HG02852 (cell line): Measurements from ENCODE around the gene NFIX.

Source experiments
- ATAC-seq: cut with Tn5 transposase; IDR thresholded peaks from one replicate; pipeline ENCODE4 v1.9.1; 2021; ENCODE audit warnings: mild to moderate bottlenecking, moderate library complexity; ENCODE audit not compliant: unreplicated experiment

Gene NFIX

DNA sequence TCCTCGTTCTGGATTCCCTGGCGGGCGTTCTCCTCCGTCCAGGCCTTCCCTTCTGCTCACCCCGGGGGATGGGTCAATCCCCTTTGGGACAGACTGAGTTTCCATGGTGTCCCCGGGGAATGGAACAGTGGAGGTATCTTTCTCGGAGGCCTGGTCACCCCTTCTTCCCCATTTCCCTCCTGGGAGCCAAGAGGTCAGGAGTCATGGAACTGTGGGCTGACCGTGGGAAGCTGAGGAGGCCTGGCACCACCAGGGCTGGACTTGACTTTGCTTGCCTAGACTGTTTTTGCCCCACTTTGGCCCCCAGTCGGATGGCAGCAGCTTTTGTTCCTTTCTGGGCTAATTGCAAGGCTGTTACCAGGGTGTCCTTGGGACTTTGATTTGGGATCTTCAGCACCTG is 124.8 kb downstream of the NFIX start:
- no peak for ATAC-seq

DNA sequence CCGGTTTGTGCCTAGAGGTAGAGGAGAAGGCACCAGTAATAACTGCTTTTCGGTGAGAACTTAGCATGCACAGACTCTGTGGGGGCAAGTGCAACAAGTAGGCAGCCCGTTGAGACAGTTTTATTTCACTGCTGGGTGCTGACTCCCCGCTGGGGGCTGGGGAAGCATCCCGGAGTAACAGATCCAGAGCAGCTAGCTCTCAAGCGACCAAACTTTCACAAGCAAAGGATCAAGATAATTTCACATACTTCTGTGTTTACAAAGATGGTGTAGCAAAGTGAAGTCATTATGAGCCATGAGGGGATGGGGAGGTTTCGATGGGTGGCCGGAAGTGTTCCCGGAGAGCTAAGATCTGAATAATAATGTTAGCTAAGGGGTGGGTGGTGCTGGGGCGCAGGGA is 125.5 kb downstream of the NFIX start:
- ATAC-seq: no peak

DNA sequence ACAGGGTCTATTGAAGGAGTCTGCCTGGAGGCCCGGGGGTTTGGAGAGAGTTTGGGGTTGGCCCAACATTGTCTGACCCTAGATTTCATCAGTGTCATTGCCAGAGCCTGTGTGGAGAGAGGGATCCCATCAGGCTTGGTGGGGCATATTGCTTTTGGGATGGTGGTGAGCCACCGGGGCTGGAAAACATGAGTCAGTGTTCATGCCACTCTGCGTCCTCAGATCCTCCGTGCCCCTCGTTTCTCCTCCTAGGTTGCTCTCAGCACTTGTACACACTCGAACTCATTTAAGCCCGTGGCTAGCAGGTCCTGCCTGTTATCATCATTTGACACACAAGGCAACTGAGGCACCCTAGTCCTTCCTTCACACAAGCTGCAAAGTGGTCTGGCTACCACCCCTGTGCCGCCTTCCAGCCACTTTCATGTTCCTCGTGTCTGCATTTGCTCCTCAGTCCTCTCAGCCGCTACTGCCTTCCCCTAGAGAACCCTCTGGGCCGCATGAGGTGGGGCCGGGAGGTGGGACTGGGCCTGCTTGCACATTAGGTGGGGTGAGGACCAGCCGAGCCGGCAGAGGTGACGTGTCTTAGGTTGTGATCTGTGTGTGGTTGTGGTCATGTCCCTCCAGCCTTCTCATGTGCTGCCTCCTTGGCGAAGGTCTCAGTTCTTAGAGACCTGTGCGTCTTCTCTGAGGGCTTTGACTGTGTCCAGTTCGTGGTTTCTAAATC is 126.4 kb downstream of the NFIX start:
- ATAC-seq: no peak

DNA sequence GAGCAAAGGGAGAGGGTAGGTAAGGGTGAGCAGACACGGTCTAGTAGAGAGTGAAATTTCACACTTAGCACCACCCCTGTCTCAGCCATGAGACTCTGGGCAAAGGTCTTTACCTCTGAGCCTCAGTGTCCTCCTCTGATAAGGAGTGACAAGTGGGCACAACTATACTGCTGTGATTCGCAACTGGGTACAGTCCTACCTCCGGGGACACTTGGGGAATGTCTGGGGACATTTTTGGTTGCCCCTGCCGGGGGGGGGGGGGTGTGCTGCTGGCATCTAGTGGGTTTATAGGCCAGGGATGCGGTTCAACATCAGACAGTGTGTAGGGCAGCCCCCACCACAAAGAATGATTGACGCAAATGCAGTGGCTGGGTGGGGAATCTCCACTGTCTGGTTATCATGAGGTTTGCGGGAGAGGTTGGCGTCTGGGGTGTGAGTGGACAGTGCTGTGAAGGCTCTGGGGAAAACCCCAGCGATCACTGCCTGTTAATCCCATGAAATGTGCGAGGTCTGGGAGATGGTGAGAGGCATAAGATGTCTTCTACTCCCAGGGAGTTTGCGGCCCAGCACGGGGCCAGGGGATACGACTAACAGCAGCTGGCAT is 127.1 kb downstream of the NFIX start:
- no peak for ATAC-seq

DNA sequence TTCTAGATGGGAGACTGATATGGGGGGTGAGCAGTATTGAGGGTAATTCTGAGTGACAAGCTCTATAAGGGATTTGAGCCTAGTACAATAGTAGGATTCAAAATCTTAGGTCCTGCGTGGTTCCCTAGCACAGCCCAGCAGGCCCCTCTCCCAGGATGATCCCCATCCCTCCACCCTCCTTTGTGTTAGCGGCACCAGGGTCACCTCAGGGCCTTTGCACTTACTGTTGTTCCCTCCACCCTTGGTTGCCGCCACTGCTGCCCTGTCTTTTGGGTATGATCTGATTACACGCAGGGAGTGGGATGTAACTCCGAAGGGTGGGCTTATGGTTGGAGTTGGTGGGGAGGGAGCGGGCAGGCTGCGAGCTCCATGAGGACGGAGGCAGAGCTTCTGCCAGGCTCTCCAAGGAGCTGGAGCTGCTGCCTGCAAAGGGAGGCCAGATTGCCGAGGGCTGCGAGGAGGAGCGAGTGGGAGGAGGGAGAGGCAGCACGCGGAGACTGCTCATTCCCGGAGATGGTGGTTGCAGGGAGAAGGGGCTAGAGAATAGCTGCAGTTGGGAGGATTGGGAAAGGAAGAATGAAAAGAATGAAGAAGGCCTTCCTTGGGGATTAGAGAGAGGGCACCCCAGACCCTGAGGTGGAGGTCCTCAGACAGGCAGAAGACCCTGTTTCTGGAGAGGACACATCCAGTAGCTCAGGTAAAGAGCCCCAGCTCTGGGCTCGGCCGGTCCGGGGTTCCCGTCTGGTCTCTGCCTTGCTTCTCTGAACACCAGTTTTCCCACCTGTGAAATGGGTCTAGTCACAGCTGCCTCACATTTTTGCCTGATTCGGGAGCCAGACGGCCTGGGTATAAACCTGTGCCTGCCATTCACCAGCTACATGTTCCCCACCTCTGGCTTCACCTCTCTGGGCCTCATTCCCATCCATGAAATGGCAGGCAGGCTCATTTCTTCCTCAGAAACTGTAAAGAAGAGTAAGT is 128.0 kb downstream of the NFIX start:
- no peak for ATAC-seq

DNA sequence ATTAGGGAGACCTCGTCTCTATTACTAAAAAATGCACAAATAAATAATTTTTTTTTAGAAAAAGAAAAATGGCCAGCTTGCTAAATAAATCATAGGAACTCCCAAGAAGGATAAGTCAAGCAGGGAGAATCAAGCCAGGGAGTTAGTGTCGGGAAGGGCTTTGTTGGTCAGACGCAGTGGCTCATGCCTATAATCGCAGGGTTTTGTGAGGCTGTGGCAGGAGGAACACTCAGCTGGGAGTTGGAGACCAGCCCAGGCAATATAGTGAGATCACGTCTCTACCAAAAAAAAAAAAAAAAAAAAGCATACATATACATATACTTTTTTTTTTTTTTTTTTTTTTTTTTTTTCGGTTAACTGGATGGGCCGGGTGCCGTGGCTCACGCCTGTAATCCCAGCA is 131.8 kb downstream of the NFIX start:
- ATAC-seq: no peak

DNA sequence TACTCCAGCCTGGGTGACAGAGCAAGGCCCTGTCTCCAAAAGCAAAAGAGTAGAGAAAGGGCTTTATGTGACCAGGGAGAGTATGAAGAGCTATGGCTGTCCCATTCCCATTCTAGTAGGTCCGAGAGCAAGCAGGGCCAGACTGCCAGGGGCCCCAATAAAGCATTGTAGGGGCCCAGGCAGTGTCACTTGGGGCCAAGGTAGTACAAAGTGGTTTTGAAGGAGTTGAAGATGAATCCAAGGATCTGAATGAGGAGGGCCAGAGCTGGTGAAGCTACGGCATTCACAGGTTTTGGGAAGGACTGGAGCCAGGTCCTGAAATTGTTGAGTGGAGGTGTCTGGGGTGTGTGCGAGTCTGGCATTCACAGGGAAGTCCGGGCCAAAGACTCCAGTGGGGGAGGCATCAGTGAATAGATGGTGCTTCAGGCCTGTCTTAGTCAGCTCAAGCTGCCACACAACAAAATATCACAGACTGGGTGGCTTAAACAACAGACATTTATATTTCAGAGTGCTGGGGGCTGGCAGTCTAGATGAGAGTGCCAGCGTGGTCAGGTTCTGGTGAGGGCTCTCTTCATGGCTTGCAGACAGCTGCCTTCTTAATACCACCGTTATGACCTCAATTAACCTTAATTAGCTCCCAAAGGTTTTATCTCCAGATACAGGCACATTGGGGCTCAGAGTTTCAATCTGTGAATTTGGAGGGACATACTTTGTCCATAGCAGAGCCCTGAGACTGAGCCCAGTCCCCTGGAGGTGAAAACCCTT is 132.7 kb downstream of the NFIX start:
- ATAC-seq: no peak

DNA sequence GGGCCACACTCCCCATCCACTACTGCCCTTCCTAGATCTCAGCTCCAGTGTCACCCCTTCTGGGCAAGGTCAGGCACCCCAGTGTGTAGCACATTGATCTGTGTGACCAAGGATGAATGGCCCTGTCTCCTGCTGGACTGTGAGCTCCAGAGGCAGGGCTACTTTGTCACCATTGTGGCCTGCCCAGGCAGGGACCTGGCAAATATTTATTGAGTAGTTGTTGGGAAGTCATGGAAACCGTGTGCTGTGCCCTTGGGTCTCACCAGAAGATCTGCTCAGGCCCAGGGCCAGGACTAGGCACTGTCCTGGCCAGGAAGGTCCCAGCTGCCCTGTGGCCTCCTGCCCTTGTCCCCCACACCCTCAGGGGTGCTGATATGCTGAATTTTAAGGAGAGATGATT is 133.3 kb downstream of the NFIX start:
- ATAC-seq: no peak

DNA sequence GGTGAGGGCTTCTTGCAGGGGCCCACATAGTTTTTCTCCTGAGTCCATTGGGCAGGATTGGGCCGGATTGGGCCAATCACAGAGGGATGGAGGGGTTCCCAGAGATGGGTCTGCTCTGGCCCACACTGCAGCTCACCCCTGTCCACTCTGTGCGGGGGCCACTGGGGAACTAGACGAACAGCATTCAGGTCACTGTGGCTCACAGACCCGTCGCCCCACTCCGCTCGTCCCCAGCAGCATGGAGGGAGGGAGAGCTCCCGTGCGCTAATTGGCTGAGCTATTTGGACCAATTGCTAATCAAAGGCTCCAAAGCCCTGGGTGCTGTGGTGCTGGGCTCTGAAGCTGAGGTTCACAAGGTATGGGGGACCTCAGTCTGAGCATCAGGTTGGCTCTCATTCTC is 134.1 kb downstream of the NFIX start:
- no peak for ATAC-seq

DNA sequence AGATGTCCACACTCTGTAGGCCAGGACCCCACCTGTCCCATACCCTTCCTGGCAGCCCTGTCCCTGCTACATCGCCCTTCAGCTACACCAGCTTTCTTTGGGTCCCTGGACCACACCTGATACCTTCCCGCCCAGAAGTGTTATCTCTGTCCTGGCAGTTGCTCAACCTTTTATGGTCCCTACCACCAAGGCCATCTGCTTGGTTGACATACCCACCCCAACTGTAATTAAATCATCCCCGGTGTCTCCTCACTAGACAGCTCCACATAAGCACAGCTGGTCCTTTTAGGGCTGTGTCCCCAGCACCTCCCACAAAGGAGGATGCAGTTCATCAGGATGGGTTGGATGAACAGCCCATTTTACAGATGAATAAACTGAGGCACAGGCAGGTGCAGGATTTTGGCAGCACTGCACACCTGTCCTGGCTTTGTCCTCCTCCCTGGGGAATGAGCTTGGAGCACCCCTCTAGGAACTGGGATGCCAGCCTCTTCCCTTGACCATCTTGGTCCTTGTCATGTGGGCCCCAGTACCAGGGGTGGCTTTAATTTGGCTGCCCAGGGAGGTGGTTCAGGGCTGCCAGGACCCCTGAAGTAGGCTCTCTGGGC is 135.7 kb downstream of the NFIX start:
- no peak for ATAC-seq

DNA sequence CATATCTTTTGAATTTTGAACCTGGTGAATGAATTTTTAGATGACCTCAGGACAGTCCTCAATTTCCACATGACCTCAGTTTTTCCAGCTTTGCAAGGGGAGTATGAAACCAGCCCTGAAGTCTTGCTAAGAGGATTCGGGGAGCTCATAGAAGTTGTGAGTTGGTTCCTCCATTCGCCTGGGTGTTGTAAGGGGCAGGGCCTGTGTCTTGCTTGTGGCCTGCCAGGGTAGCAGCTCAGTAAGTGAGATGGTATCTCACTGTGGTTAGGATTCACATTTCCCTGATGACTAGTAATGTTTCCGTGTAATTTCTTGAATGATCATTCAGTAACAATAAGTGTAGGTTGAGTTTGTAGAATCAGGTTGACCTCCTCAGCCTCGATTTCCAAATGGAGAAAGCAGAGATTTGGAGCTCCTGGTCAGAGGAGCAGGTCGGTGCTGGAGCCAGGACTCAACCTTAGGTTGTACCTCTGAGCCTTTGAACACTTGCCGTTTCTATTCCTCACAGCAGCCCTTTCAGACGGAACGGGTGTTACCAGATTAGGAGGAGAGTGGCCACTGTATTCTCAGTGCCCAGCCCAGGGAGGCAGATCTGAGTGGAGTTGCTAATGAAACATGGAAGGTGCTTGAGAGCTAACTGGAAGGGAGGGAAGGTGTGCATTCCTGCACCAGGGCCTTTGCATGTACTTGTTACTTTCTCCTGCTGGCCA is 137.4 kb downstream of the NFIX start:
- ATAC-seq: no peak

DNA sequence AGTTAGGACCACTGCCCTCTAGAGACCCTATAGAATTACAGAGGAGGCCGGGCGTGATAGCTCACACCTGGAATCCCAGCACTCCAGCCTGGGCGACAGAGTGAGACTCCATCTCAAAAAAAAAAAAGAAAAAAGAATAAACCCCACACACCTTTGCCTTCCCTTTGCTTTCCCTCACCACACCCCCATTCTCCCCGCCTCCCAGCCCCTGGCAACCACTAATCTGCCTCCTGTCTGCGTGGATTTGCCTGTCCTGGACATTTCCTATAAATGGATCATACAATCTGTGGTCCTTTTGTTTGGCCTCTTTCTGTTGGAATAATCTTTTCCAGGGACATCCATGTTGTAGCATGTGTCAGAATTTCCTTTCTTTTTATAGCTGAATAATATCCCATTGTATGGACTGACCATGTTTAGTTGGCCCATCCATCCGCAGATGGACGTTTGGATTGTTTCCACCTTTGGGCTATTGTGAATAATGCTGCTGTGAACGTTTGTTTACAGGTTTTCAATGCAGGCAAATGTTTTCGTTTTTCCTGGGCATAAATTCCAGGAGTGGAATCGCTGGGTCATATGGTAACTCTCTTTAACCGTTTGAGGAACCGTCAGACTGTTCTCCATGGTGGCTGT is 138.1 kb downstream of the NFIX start:
- no peak for ATAC-seq

DNA sequence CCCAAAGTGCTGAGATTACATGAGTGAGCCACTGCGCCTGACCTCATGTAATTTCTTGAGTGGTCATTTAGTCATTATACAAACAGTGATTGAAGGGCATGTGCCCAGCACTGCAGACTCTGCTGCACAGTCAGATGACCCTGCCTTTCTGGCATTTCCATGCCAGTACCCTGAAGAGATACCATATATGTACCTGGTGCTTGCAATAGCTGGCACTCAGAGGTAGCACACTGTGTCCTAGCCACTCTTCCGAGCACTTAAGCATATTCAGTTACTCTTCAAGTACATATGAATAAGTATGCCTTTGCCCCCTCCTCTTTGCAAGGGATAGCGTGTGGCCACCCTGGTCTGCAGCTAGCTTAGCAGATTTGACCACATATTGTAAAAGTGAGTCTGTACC is 139.4 kb downstream of the NFIX start:
- no peak for ATAC-seq

DNA sequence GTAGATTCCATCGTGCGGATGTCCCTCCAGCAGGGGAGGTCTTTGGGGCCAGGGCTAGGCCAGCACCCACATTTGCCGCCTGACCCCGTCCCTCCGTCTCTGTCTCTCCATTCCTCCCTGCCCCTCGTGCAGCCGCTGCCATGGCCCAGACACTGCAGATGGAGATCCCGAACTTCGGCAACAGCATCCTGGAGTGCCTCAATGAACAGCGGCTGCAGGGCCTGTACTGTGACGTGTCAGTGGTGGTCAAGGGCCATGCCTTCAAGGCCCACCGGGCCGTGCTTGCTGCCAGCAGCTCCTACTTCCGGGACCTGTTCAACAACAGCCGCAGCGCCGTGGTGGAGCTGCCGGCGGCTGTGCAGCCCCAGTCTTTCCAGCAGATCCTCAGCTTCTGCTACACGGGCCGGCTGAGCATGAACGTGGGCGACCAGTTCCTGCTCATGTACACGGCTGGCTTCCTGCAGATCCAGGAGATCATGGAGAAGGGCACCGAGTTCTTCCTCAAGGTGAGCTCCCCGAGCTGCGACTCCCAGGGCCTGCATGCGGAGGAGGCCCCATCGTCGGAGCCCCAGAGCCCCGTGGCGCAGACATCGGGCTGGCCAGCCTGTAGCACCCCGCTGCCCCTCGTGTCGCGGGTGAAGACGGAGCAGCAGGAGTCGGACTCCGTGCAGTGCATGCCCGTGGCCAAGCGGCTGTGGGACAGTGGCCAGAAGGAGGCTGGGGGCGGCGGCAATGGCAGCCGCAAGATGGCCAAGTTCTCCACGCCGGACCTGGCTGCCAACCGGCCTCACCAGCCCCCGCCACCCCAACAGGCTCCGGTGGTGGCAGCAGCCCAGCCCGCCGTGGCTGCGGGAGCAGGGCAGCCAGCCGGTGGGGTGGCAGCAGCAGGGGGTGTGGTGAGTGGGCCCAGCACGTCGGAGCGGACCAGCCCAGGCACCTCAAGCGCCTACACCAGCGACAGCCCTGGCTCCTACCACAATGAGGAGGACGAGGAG is 140.1 kb downstream of the NFIX start:
- no peak for ATAC-seq

DNA sequence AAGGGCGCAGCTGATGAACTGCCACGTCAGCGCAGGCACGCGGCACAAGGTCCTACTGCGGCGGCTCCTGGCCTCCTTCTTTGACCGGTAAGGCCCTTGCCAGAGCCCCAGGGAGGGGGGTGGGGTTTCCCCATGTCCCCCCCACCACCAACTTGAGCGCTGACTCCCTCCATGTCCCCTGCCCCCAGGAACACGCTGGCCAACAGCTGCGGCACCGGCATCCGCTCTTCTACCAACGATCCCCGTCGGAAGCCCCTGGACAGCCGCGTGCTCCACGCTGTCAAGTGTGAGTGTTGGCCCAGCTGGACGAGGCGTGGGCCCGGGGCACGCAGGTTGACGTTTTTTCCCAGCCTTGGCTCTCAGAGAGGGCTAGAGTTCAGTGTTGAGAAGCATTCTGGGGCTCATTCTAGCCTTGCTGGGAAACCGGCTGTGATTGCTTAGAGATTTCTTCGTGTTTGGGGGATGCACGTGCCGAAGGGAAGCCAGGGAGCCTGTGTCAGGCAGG is 142.1 kb downstream of the NFIX start:
- no peak for ATAC-seq

DNA sequence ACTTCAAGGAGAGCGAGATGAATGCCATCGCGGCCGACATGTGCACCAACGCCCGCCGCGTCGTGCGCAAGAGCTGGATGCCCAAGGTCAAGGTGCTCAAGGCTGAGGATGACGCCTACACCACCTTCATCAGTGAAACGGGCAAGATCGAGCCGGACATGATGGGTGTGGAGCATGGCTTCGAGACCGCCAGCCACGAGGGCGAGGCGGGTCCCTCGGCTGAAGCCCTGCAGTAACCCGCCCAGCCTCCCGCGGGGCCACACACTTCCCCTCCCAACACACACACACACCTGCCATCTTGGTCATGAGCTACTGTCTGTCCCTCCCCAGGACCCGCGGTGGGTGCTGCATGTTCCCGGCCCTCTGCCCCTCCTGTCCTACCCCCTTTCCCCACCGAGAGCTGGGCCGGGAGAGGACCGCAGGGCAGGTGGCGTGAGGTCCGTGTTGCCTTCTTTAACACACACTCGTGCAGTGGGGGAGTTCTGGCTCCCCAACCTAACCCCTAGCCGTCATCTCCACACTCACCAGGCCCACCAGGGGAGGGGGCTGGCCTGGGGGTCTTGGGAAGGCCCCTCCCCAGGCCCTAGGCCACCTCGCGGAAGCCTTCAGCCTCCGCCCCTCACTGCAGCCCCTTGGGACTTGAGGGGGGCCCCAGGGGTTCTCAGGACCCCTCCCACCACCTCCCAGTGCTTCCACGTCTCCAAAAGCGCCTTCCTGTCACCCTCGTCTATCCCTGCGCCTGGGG is 143.1 kb downstream of the NFIX start:
- ATAC-seq: no peak

DNA sequence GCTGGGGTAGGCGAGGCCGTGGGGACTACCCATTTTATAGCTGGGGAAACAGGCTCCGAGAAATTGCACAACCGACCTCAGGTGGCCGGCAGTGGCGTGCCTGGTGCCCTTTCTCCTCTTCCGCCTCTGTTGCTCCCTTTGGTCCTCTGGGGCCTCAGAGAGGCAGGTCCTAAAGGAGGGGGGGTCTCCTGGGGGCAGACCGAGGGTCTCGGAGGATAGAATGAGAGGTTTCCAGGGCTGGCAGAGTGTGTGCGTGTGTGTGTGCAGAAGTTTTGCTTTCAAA is 143.6 kb downstream of the NFIX start:
- no peak for ATAC-seq
